SU-DHL-6 (cell line): Measurements from ENCODE around the gene TGOLN2.
"Not testable (repeated sequence)": the region's sequence is repeated elsewhere in the genome, so short reads cannot be mapped to it uniquely, and the experiment has no call there.

Experiments used
- H2AFZ ChIP-seq: fragments of 200-600 bp; sonication (generic); 2 replicates; pipeline ENCODE4 v1.6.1; 2014; ENCODE audit warnings: low read depth, mild to moderate bottlenecking, moderate library complexity, mixed read lengths, antibody characterized with exemption, low read length; ENCODE audit not compliant: severe bottlenecking
- H3F3A ChIP-seq: fragments of 200-600 bp; shearing (Covaris generic); 2 replicates; pipeline ENCODE4 v1.6.0; 2016; ENCODE audit warnings: antibody characterized with exemption, mild to moderate bottlenecking; ENCODE audit not compliant: insufficient read depth
- H3K27ac ChIP-seq: fragments of 200-600 bp; sonication (generic); 2 replicates; pipeline ENCODE4 v1.5.1; 2016; ENCODE audit warnings: low read depth, mild to moderate bottlenecking, low read length, moderate library complexity, mixed read lengths
- H3K27me3 ChIP-seq: fragments of 200-600 bp; sonication (generic), shearing (Covaris generic); 2 replicates; pipeline ENCODE4 v1.6.0; 2014; ENCODE audit warnings: mild to moderate bottlenecking, low read length
- H3K36me3 ChIP-seq: fragments of 200-600 bp; sonication (generic); 2 replicates; pipeline ENCODE4 v1.6.1; 2014; ENCODE audit warnings: mild to moderate bottlenecking, low read length, mixed read lengths
- H3K4me2 ChIP-seq: fragments of 300-600, 200-600 bp; shearing (Covaris generic), sonication (generic); 2 replicates; pipeline ENCODE4 v1.6.0; 2014; ENCODE audit warnings: low read length, low read depth, mild to moderate bottlenecking; ENCODE audit not compliant: poor library complexity, severe bottlenecking
- H3K4me3 ChIP-seq: fragments of 200-600 bp; sonication (generic); 2 replicates; pipeline ENCODE4 v1.5.1; 2014; ENCODE audit warnings: antibody characterized with exemption, low read length, mild to moderate bottlenecking, mixed read lengths; ENCODE audit not compliant: insufficient read depth, poor library complexity, severe bottlenecking
- H3K79me2 ChIP-seq: fragments of 200-600 bp; sonication (generic); 2 replicates; pipeline ENCODE4 v1.6.1; 2014; ENCODE audit warnings: mild to moderate bottlenecking, low read length, moderate library complexity; ENCODE audit not compliant: insufficient read depth
- H3K9ac ChIP-seq: fragments of 200-600 bp; sonication (generic); 2 replicates; pipeline ENCODE4 v1.7.0; 2014; ENCODE audit warnings: mild to moderate bottlenecking, low read length
- H3K9me2 ChIP-seq: fragments of 200-600 bp; sonication (generic); replicated peaks from 2 replicates; pipeline ENCODE4 v1.6.1; 2014; ENCODE audit warnings: low read length; ENCODE audit not compliant: insufficient read depth
- H3K9me3 ChIP-seq: fragments of 200-600 bp; sonication (generic); 2 replicates; pipeline ENCODE4 v1.6.1; 2014; ENCODE audit warnings: low read length, mixed read lengths; ENCODE audit not compliant: insufficient read depth
- H4K20me1 ChIP-seq: fragments of 200-600 bp; sonication (generic); 2 replicates; pipeline ENCODE4 v1.6.1; 2014; ENCODE audit warnings: low read depth, mild to moderate bottlenecking, antibody characterized with exemption, low read length, moderate library complexity, mixed read lengths
- EZH2phosphoT487 ChIP-seq: fragments of 200-600 bp; sonication (generic), shearing (Covaris generic); conservative IDR thresholded peaks from 2 replicates; pipeline ENCODE4 v1.6.1; 2018; ENCODE audit warnings: mild to moderate bottlenecking, antibody characterized with exemption, low read length, moderate library complexity, mixed read lengths
- TF ChIP-seq, protein P1 (sequence below): fragments of 200-600 bp; sonication (generic); IDR thresholded peaks from one replicate; pipeline ENCODE4 v1.5.1; 2017; ENCODE audit warnings: antibody characterized with exemption, mild to moderate bottlenecking, low read length, moderate library complexity; ENCODE audit not compliant: insufficient read depth, poor library complexity, severe bottlenecking

TGOLN2 gene

DNA sequence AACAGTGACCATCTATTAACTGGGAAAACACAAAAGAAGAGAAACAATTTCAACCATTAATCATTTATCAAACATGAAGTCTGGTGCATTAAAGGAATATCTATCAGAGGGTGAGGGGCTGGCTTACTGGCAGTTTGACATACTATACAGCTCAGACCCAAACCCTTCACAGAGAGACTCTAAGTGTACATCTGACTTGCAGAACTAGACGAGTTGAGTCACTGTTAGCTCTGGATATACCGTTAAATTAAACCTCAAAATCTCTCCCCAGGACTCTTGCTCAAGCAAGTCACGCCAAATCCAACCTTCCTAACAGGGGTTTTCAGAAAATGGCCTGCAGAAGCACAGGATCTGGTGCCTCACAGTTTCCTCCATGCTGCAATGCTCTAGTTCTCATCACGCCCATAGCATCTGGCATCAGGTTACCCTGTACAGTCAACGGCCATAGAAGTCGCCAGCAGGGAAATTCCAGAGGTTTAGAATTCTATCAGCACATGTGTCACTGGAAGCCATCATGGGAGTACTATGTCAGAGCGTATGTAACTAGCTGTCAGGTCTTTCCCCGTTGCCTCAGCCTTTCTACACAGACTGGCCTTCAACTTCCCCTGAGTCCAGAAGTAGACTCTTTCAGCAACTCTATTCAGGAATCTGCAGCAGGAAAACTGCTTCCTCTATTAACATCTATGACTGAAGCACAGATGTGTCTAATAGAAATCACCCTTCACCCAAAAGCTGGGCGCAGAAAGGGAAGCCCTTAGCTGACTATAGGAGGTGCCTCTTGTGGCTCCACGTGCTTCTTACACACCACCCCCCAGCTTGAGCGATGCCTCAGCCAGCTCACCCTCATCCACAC lies 9.3 kb downstream of the TGOLN2 start:
- Histone ChIP-seq H3K4me3 (no peak overlapping the region), H3K4me2 (no peak overlapping the region), H3K79me2 (peaks cover 55% of the 10 kb centered on the region), H3K27me3 (no peaks in the 10 kb centered on the region), H3K9me3 (no peaks in the 10 kb centered on the region), H3K9ac (no peak overlapping the region), H2AFZ (no peak overlapping the region), H4K20me1 (peaks cover 30% of the 10 kb centered on the region), H3K9me2 (no peaks in the 10 kb centered on the region), H3F3A (peaks cover 15% of the 10 kb centered on the region; the same call in 1 of the 2 replicates), H3K27ac (no peak overlapping the region), H3K36me3 (peaks cover 32% of the 10 kb centered on the region; the same call in 1 of the 2 replicates)
- TF ChIP-seq, protein P1, sequence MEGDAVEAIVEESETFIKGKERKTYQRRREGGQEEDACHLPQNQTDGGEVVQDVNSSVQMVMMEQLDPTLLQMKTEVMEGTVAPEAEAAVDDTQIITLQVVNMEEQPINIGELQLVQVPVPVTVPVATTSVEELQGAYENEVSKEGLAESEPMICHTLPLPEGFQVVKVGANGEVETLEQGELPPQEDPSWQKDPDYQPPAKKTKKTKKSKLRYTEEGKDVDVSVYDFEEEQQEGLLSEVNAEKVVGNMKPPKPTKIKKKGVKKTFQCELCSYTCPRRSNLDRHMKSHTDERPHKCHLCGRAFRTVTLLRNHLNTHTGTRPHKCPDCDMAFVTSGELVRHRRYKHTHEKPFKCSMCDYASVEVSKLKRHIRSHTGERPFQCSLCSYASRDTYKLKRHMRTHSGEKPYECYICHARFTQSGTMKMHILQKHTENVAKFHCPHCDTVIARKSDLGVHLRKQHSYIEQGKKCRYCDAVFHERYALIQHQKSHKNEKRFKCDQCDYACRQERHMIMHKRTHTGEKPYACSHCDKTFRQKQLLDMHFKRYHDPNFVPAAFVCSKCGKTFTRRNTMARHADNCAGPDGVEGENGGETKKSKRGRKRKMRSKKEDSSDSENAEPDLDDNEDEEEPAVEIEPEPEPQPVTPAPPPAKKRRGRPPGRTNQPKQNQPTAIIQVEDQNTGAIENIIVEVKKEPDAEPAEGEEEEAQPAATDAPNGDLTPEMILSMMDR: no peak

DNA sequence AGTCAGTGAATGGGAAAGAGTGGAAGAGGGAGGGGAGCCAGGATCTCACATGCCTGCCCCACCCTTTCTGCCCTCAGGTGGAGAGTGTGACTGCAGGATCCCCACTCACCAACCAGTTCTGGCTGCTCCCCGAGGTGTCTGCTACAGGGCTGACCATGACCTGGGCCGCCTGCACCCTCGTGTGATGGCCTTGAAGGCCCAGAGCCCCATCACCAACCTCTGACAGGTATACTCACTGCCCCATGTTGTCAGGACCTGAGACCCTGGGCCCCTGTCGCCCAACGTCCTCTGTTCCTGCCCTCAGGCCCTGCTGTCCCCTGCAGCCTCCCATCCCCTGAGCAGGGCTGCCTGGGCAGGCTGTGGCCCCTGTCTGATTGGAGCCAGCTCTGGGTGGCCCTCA lies 11.9 kb downstream of the TGOLN2 start:
- H3K27me3 ChIP-seq, H3K4me3 ChIP-seq, H3K9me3 ChIP-seq, H2AFZ ChIP-seq, H3K4me2 ChIP-seq, H3K27ac ChIP-seq, H3K9ac ChIP-seq, H3K9me2 ChIP-seq: not testable (repeated sequence)
- Histone ChIP-seq H3K79me2 (peaks cover 30% of the 10 kb centered on the region), H3F3A (peaks cover 19% of the 10 kb centered on the region; the same call in 1 of the 2 replicates), H4K20me1 (peaks cover 16% of the 10 kb centered on the region), H3K36me3 (peaks cover 12% of the 10 kb centered on the region; the same call in 1 of the 2 replicates)

DNA sequence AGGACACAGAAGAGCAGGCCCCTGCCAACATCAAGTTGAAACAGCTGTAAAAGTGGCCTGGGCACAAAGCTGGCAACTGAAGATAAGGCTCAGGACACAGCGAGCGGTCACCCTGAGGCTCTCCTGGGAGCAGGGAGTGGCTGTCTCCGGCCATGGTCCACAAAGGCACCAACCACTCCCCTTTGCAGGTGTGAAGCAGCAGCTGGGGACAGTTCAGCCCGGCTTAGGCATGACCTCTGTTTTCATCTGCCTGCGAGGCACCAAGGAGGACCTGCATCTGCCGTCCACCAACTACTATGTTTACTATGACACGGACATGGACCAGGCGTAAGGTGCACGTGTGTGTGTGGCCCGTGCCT lies 12.9 kb downstream of the TGOLN2 start:
- no peaks in the 10 kb centered on the region for H3K9me3 ChIP-seq
- H3K27ac ChIP-seq: no peak overlapping the region
- H3K4me3 ChIP-seq: no peak overlapping the region
- H4K20me1 ChIP-seq: peaks cover 12% of the 10 kb centered on the region
- H3K27me3 ChIP-seq: no peaks in the 10 kb centered on the region
- no peaks in the 10 kb centered on the region for H3K9me2 ChIP-seq
- TF ChIP-seq EZH2phosphoT487: no peak
- TF ChIP-seq, protein P1: no peak
- H3K79me2 ChIP-seq: peaks cover 19% of the 10 kb centered on the region
- no peak overlapping the region for H3K9ac ChIP-seq
- H3K36me3 ChIP-seq: peaks cover 5% of the 10 kb centered on the region; the same call in 1 of the 2 replicates
- no peak overlapping the region for H2AFZ ChIP-seq
- no peak overlapping the region for H3K4me2 ChIP-seq
- H3F3A ChIP-seq: peaks cover 25% of the 10 kb centered on the region; the same call in 1 of the 2 replicates

DNA sequence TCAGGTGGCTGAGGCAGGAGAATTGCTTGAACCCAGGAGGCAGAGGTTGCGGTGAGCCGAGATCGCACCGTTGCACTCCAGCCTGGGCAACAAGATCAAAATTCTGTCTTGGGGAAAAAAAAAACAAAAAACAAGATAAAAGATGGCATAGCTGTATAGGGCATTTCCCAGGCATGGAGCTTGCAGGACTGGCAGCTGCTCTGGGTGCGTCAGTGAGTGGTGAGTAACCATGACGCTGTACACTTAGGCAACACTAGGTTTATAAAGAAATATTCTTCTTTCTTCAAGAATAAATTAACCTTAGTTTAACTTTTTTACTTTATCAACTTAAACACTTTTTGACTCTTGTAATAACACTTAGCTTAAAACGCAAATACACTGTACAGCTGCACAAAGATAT lies 15.4 kb downstream of the TGOLN2 start:
- Histone ChIP-seq H3K79me2 (no peaks in the 10 kb centered on the region), H2AFZ (no peak overlapping the region), H3K4me2 (no peak overlapping the region), H3F3A (peaks cover 16% of the 10 kb centered on the region; the same call in 1 of the 2 replicates), H3K9ac (no peak overlapping the region), H3K27me3 (no peaks in the 10 kb centered on the region), H3K9me2 (no peaks in the 10 kb centered on the region), H3K27ac (no peak overlapping the region), H3K9me3 (no peaks in the 10 kb centered on the region), H3K36me3 (no peaks in the 10 kb centered on the region), H4K20me1 (no peaks in the 10 kb centered on the region; the same call in 1 of the 2 replicates), H3K4me3 (no peak overlapping the region)
- TF ChIP-seq, protein P1: no peak
- TF ChIP-seq EZH2phosphoT487: no peak
